ENCODE data around the gene PXDC1.
"Not testable (repeated sequence)": the region's sequence is repeated elsewhere in the genome, so short reads cannot be mapped to it uniquely, and the experiment has no call there.

PXDC1 gene

GRCh38 chr6:3707751-3708412, 43.6 kb downstream of the PXDC1 start:
- DNase-seq = no peak

GRCh38 chr6:3707024-3707423, 44.5 kb downstream of the PXDC1 start:
- DNase-seq = no peak

- DNase-seq = no peak
These were observed 45.0 kb downstream of the PXDC1 start for GRCh38 chr6:3706547-3706946.

- no peak for DNase-seq
These were observed 49.9 kb downstream of the PXDC1 start for GRCh38 chr6:3701631-3702030.

- DNase-seq = no peak
These were observed 52.3 kb downstream of the PXDC1 start for GRCh38 chr6:3699231-3699630.

GRCh38 chr6:3698021-3698420, 53.5 kb downstream of the PXDC1 start:
- DNase-seq = no peak

- DNase-seq = peak; percentile 86
These were observed 53.9 kb downstream of the PXDC1 start for GRCh38 chr6:3697609-3698008.

GRCh38 chr6:3696525-3697088, 54.9 kb downstream of the PXDC1 start:
- DNase-seq = peak; percentile 6

GRCh38 chr6:3695065-3695817, 56.3 kb downstream of the PXDC1 start:
- DNase-seq = no peak

GRCh38 chr6:3693831-3694230, 57.7 kb downstream of the PXDC1 start:
- no peak for DNase-seq

GRCh38 chr6:3690506-3690905, 61.0 kb downstream of the PXDC1 start:
- no peak for DNase-seq

GRCh38 chr6:3687847-3688246, 63.7 kb downstream of the PXDC1 start:
- DNase-seq = no peak

- no peak for DNase-seq
These were observed 68.2 kb downstream of the PXDC1 start for GRCh38 chr6:3683331-3683730.

GRCh38 chr6:3678946-3679345, 72.6 kb downstream of the PXDC1 start:
- no peak for DNase-seq

GRCh38 chr6:3677751-3678150, 73.8 kb downstream of the PXDC1 start:
- DNase-seq = not testable (repeated sequence)

- DNase-seq = not testable (repeated sequence)
These were observed 74.2 kb downstream of the PXDC1 start for GRCh38 chr6:3677351-3677750.

Data from HCEC 1CT (cell line).